HG03571 (cell line): ENCODE data around the gene MAPK8IP2.

Experiments
- ATAC-seq: cut with Tn5 transposase; IDR thresholded peaks from one replicate; pipeline ENCODE4 v1.9.1; 2021; ENCODE audit not compliant: unreplicated experiment

The MAPK8IP2 gene

GRCh38 chr22:50575426-50575941 is 25.1 kb upstream of the MAPK8IP2 start:
- ATAC-seq, result no peak

DNA sequence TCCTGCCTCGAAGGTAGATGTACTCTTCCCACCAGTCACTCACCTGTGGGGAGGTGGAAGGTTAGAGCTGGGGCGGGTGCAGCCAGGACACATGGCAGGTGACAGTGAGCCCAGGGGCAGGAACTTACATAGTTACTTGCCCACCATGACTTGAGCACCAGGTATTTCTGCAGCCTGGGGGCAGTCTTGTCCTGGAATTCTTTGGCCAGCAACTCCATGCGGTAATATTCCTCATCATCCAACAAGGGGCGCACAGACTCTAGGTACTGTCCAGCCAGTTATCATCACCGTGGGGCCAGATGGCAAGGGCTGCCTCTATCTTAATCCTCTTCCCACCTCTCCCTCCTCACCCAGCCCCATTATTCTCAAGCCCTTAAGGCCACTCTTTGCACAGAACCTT is 24.5 kb upstream of the MAPK8IP2 start:
- ATAC-seq, result no peak

DNA sequence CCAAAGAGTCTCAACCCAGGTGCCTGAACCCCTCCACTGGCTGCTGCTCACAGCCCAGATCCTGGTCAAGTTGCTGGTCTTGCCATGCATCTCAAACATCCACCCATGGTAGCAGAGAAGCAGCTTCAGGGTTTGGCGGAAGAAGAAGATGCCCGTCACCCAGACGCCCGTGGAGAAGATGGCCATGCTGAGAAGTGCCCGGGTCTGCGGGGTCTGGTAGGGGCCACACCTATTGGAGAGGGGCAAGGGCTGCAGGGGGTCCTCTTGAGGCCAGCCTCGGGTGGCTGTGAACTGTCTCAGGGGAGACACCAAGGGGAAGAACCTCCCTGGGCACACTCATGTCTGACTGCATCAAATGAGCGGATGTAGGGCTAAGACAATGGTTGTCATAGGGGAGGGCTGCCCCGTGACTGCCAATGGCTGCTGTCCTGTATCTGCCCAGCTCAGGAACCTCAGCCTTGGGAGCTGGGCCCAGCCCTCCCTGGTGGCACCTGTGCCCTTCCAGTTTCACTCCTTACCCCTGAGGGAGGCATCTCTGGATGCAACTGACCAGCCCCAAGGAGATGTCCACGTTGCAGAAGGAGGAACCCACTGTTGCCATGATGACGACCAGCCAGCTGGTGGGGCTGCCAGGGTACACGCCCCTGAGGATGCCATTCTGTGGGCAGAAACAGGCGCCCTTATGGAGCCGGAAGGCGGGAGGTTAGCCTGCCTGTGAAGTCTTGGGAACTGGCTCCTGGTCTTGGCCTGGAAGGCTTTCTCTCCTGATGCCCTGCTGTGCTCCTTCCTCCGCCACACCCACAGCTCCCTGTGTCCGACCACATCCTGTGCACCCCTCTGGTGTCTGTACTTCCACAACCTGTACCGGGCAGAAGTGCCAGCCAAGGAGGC is 23.5 kb upstream of the MAPK8IP2 start:
- no peak for ATAC-seq

- ATAC-seq, result no peak
Observed at GRCh38 chr22:50577697-50577986, 23.0 kb upstream of the MAPK8IP2 start.

- no peak for ATAC-seq
Observed at GRCh38 chr22:50577987-50578775, 22.4 kb upstream of the MAPK8IP2 start, which contains the start of gene CPT1B. CPT1B (minus strand) TSS chr22:50578427; CDS start chr22:50577915, 512 bp downstream.

DNA sequence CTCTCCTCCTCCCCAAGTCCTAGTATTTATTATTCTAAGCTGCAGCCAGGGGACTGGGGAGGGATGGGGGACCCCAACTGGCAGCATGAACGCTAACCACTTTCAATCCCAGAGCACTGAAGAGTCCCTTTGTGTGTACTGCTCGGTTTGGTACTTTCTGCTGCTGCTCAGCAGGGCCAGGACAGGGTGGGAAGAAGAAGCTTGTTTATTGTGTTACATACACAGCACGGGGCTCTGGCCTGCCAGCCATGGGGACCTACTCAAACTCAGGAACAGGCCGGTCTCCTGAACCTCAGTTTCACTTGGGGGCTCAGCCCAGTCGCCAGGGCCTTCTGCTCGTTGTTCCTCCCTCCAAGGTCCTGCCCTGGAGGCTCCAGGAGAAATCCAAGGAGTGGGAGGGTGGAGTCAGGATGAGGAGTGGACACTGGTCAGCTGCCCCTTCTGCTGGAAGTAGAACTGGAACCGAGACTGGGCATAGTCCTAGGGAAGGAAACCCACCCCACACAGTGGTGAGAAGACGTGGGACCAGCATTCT is 21.8 kb upstream of the MAPK8IP2 start:
- no peak for ATAC-seq

- no peak for ATAC-seq
Observed at GRCh38 chr22:50579752-50580151, 20.8 kb upstream of the MAPK8IP2 start.

GRCh38 chr22:50581031-50581949 is 19.3 kb upstream of the MAPK8IP2 start:
- ATAC-seq, result no peak

DNA sequence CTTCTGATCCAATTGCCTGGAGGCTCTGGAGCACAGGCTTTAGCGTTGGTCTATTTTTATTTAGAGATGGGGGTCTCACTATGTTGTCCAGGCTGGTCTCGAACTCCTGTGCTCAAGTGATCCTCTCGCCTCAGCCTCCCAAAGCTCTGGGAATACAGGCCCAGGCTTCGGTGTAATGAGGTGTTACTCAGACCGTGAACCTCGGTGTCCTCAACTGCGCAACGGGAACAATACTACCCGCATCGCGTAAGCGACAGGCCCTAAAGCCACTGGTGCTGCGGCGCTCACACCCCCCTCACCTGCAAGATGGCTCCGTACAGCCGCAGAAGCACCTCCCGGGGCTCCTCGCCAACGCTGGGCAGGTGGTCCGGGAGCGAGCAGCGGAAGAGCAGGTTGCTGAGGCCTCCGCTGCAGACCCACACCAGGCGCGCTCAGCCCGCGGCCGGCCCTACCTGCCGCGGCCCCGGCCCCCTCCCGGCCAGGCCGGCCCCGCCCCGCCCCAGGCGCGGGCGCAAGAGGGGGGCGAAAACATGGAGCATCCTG is 18.6 kb upstream of the MAPK8IP2 start:
- ATAC-seq, result peak; percentile 19

- peak; percentile 83 for ATAC-seq
Observed at GRCh38 chr22:50582493-50583293, 17.9 kb upstream of the MAPK8IP2 start, which contains the start of gene CHKB. CHKB (minus strand) TSS chr22:50582849; CDS start chr22:50582781, 68 bp downstream.

DNA sequence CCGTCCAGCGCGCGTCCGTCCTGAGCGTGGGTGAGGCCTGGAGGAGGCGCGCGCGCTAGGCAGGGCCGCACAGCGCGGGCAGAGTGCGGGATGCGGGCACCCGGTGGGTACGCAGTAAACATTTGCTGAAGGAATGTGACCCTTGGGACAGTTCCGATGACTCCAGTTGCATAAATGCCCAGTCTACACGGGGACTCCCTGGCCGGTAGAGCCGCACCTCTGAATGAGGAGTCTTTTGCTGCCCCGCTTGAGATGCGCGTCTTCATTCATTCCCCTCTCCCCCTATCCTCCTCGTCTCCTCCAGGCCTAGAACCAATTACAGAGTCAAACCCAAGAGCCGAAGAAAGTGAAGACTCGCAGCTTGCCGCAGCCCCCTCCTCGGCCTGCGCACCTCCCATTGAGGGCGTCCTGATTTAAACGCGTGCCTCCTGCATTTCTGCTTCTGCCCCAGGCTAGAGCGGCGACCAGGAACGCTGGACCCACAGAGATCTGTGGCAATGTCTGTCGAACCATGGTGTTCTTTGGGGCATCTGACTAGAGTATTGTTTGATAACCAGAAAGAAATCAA is 17.2 kb upstream of the MAPK8IP2 start:
- peak; percentile 20 for ATAC-seq

DNA sequence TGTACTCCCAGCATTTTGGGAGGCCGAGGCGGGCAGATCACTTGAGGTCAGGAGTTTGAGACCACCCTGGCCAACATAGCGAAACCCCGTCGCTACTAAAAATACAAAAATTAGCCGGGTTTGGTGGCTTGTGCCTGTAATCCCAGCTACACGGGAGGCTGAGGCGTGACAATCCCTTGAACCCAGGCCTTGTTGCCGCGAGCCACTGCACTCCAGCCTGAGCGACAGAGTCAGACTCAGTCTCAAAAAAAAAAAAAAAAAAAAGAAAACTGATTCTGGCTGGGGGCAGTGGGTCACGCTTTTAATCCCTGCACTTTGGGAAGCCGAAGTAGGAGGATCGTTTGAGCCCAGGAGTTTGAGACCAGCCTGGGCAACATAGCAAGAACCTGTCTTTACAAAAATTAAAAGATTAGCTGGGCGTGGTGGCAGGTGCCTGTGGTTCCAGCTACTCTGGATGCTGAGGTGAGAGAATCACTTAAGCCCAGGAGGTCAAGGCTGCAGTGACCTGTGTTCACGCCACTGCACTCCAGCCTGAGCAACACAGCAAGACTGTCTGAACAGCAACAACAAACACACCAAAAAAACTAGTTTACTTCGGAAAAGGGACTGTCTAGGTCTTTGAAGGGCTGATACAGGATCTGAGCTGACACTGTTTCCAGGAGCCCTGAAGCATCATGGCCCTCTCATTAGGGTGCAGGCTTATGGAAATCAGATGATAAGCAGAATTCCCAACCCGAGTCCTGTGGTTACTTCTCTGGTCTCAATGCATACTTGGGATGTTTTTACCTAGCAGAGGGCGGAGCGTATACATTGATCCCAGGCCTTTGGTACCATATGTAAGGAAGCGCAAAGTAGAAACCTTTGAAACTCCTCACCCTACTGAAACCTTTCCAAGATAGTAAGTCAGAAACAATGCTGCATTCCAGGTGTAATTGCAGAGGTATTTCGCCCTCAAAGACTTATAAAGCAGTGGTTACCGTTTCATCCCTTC is 16.2 kb upstream of the MAPK8IP2 start:
- no peak for ATAC-seq

DNA sequence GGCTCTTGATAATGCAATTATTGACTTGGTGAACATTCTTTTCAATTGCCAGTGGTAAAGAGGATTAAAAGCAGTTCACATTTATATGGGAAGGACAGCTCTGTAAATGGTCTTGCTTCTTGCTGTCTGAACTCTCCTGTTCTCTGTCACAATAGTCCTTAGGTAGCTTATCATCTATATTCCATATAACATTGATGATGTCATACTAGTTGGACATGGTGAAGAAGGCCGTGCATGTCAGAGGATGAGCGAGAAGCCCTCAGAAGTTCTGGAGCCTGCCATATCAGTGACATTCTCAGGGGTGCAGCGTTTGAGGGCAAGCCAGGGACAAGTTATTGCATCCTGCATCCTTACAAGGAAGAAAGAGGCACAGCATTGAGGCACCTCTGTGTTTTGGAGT is 15.4 kb upstream of the MAPK8IP2 start:
- no peak for ATAC-seq

DNA sequence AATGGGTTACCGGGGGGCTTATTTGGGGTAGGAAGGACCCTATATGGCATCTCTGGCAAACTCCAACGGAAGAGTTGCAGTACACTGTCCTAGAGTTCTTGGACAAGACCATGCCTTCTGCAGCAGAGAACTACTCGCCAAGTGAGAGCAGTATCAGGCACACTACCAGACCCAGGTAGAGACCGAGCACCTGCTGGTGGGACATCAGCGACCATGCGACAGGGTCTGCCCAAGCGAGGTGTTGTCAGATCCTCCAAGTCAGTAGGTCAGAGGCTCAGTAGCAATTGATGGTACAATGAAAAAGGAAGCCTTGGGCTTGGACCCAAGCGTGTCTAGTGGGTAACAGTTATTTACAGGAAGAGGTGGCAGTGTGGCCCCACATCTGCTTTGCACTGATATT is 14.8 kb upstream of the MAPK8IP2 start:
- ATAC-seq, result no peak

GRCh38 chr22:50586416-50586815 is 14.2 kb upstream of the MAPK8IP2 start:
- no peak for ATAC-seq

- ATAC-seq, result no peak
Observed at GRCh38 chr22:50587407-50587806, 13.2 kb upstream of the MAPK8IP2 start.

DNA sequence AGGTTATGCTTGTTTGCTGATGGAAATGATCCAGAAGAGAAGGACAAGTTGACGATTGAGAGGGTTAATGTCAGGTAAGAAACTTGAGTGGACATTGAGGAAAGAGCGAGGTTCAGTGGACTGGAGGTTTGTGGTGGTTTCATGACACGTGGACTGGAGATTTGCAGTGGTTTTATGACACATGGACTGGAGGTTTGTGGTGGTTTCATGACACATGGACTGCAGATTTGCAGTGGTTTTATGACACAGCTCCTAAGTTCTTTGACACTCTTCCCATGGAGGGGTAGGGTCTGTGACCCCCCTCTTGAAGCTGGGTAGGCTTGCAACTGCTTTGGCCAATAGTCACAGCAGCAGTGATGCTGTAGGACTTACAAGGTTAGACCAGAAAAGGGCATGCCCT is 5.4 kb upstream of the MAPK8IP2 start:
- ATAC-seq, result no peak

DNA sequence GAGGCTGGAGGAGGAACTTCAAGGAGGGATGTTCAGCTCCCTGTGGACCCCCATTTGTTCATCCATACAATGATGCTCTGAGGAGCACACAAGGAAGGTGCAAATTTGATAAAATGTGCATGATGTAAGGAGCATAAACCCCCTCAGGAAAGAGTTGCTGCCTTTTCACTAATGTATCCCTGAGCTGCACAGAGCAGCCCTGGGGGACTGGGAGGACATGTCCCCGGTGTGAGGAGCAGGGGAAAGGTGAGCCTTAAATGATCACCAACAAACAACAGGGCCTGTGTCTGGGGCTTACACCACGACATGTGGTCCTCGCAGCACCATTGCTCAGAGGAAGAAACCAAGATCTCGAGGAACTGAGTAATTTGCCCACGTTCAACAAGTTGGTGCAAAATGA is 3.5 kb upstream of the MAPK8IP2 start:
- no peak for ATAC-seq
